ENCODE data around the gene ATF6.
A peak's percentile ranks its signal among the peaks of the same experiment; 100 is the strongest.
"Not testable (repeated sequence)": the region's sequence is repeated elsewhere in the genome, so short reads cannot be mapped to it uniquely, and the experiment has no call there.

The ATF6 gene

DNA sequence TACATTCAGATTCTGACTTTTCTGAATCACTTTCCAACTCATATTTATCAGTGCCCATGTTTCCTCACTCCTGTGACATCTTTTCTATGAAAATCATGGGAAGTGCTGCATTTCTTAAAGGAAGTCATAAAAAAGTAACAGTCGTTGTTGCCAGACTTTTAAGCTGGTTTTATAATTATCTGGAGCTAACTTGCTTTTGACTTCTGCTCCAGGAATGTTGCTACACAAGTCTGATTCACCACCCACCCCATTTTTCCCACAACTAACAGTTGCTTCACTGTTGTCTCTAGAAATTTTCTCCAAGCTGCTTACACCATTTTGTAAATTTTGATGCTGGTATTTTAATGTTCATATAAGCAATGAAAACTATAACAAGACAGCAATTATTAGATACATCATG lies 32.6 kb upstream of the ATF6 start:
- DNase-seq (ENCODE audit: low read depth), result no peak

DNA sequence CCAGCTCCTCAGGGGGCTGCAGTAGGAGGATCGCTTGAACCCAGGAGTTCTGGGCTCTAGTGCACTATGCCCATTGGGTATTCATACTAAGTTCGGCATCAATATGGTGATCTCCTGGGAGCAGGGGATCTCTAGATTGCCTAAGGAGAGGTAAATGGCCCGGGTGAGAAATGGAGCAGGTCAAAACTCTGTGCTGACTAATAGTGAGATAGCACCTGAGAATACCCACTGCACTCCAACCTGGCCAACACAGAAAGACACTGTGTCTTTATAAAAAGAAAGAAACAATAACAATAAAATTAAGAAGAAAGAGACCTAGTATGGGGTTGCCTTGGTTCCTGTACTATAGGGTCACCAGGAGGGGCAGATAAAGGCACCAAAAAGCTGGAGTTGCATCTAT lies 30.3 kb upstream of the ATF6 start:
- no peak for DNase-seq (ENCODE audit: low read depth)

GRCh38 chr1:161736335-161736969 lies 29.7 kb upstream of the ATF6 start:
- no peak for DNase-seq (ENCODE audit: low read depth)

- no peak for DNase-seq (ENCODE audit: low read depth)
Measured at GRCh38 chr1:161737625-161738024, 28.5 kb upstream of the ATF6 start.

DNA sequence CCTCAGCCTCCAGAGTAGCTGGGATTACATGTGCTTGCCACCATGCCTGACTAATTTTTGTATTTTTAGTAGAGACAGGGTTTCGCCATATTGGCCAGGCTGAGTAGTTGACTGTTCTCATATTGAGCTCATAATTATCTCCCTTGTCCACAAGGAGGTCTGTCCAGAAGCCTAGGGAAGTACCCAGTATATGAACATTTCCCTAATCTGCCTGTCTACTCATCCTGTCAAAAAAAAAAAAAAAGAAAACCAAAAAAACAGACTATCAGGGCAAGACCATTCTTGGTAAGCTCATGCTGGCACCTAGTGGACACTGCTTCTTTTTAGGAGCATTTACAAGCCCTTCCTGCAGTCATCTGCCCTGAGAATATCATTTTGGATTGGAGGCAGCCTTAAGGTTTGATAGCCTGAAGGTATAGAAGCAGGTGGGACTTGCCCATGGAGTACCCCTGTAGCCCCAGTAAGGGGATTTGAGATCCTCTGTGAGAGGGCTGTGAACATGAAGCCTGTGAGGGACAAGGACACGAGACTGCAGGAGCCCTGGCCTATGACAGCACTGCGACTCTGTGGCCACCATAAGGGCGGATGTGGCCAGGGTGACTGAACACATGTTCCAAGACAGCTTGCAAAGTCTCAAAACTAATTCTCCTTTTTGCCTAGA lies 27.4 kb upstream of the ATF6 start:
- DNase-seq (ENCODE audit: low read depth), result peak; percentile 62

DNA sequence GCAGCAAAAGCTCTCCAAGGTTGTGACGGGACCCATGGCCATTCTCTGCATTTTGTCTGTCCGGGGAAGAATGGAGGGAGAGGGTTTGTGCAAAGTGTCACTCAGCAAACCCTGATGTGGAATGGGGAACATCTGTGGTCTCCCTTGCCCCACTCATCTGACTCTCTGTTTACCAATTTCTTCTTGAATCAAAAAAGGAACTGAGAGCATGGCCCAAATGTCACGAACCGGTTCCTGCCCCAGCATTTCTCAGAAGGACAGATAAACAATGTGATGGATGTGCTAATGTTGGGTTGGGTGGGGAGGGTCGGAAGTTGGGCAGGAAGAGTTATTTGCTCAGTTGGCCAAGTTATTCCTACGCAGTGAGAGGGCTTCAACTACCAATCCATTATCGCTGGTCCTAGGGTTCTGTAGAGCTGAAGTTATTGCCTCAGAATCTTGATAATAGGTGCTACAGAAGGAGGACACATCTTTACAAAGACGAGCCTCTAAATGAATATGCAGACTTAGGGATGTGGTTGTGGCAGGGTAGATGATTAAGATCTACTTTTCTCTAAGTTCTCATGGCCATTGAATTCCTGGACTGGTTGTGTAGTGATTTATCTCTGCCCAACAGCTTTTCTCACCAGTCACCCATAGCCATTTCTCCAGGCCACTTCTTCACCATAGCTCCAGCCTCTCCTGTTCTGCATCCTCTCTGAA lies 26.1 kb upstream of the ATF6 start:
- no peak for DNase-seq (ENCODE audit: low read depth)

DNA sequence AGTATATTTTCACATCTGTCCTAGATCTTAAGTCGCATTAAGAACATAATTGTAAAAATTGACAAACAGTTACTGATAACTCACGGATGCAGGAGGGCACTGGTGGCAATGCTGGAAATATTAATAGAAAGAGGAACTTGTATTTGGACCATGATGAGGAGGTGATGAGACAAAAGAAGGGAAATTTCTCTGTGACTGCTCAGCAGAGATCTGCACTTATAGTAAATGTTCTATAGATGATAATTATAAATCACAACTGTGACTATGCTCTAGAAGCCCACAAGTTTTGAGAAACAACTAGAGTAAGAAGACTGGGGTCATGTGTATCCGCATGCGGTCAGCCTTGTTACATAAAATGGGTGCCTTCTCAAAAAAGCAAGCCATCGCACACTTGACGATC lies 25.2 kb upstream of the ATF6 start:
- no peak for DNase-seq (ENCODE audit: low read depth)

GRCh38 chr1:161743231-161743630 lies 22.9 kb upstream of the ATF6 start:
- DNase-seq (ENCODE audit: low read depth), result no peak

DNA sequence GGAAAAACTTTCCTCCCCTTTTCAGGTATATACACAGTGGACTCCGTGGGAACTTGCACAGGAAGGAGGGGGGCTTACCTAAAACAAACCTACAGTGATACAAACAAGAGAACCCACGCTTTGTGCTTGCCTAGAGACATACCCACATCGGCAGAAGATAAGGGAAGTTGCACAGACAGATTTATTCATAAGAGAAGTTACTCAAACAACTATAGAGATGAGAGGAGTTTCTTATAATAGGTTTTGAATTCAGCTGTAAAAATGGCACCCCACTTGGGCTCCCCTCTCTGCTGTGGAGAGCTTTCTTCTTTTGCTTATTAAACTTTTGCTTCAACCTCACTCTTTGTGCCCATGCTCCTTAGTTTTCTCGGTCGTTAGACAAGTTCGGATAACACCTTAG lies 18.3 kb upstream of the ATF6 start:
- DNase-seq (ENCODE audit: low read depth), result no peak

- DNase-seq (ENCODE audit: low read depth), result peak; percentile 74
Measured at GRCh38 chr1:161749509-161750407, 16.4 kb upstream of the ATF6 start, which contains the start of gene DUSP12. DUSP12 (plus strand) TSS chr1:161749786; CDS start chr1:161749802, 16 bp downstream.

DNA sequence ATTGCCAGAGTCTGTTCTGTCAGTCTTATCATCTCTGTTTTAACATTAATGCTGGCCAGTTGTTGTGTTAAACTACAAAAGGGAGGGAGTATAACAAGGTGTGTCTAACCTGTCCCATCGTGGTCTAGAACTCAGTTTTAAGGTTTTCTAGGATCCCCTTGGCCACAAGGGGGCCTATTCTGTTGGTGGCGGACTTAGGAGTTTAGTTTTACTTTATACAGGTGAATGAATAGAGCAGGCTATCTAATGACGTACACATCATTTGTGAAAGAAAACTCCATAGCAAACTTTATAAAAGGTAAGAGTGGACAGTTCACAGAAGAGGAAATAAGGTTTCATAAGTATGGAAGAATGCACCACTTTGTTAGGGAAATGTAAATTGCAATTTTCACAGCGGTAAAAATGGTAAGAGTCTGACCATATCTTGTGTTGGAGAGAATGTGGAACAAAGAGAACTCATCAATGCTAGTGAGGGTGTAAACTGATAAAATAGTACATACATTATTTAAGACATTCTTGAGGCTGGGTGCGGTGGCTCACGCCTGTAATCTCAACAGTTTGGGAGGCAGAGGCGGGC lies 2.5 kb upstream of the ATF6 start:
- no peak for DNase-seq (ENCODE audit: low read depth)

DNA sequence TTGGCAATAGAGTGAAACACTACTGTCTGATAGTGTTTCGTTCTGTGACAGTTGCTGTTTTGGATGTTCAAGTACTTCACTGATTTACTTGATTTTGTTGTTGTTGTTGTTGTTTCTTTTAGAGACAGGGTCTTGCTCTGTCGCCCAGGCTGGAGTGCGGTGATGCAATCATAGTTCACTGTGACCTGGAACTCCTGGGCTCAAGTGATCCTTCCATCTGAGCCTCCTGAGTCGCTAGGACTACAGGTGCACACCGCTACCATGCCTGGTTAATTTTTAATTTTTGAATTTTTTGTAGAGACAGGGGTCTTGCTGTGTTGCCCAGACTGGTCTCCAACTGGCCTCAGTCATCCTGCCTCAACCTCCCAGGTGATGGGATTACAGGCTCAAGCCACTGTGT lies 2.3 kb downstream of the ATF6 start:
- no peak for DNase-seq (ENCODE audit: low read depth)

DNA sequence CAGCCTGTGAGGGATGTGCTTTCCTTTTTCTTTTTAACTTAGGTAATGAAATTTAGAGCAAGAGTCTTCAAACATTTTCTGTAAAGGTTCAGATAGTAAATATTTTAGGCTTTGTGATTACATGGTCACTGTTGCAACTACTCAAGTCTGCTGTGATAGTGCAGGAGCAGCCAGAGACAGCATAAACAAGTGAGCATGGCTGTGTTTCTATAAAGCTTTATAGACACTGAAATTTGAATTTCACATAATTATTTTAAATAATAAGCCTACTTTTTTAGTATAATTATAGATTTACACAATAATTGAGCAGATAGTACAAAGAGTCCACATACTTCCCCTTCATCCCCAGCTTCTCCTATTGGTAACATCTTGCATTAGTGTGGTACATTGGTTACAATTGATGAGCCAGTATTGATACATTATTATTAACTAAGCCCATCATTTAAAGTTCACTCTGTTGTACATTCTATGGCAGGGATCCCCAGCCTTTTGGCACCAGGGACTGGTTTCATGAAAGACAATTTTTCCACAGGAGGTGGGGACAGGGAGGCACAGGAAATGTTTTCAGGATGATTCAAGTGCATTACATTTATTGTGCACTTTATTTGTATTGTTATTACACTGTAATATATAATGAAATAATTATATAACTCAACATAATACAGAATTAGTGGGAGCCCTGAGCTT lies 3.0 kb downstream of the ATF6 start:
- DNase-seq (ENCODE audit: low read depth), result no peak

DNA sequence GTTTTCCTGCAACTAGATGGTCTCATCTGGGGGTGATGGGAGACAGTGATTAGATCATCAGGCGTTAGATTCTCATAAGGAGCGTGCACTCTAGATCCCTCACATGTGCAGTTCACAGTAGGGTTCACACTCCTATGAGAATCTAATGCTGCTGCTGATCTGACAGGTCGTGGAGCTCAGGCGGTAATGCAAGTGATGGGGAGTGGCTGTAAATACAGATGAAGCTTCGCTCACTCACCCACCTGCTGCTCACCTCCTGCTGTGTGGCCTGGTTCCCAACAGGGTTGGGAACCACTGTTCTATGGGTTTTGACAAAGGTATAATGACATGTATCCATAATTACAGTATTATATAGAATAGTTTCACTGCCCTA lies 3.5 kb downstream of the ATF6 start:
- not testable (repeated sequence) for DNase-seq (ENCODE audit: low read depth)

DNA sequence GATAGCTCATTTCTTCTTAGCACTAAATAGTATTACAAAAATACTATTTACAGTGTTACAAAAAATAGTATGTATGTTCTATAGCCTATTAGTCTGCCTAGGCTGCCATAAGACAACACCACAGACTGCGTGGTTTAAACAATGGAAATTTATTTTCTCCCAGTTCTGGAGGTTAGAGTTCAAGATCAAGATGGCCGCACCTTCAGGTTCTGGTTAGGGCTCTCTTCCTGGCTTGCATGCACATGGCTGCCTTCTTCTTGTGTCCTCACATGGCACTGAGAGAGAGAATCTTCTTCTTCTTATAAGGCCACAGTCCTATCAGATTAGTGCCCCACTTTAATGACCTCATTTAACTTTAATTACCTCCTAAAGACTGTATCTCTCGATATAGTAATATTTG lies 4.1 kb downstream of the ATF6 start:
- no peak for DNase-seq (ENCODE audit: low read depth)

- no peak for DNase-seq (ENCODE audit: low read depth)
Measured at GRCh38 chr1:161771161-161771560, 5.0 kb downstream of the ATF6 start.

DNA sequence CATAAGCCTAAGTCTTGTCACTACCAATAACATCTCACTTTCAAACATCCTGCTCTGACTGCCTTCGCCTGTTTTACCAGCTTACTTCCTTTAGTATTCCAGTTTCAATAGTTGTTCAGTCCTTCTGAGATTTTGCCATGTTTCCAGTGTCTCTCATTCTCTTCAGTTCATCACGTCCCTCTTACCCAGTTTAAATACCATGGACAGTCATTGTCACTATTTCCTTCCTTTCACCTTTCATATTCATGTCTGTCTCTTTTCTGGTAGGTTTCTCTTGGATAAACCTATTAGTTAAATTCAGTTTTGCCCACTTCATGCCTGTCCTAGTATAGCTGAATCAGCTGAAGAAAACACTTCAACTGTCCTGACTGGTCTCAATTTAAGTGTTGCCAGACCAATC lies 5.9 kb downstream of the ATF6 start:
- DNase-seq (ENCODE audit: low read depth), result no peak

DNA sequence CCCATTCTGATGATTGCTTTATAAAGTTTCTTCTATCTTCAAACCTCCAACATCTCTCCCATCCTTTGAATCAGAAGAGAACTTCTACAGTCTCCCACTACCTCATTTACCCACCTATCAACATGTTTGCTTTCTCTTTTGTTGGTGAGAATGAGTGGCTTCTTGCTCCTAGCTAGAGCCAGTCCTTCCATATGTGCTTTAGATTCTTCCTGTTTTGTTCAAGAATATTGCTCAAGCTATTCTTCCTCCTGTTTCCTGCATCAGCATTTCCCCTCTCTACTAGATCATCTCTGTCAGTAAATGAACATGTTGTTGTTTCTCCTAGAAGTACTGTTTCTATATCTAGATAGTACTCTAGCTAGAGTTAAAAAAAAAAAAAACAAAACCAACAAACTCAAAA lies 6.3 kb downstream of the ATF6 start:
- DNase-seq (ENCODE audit: low read depth), result no peak

DNA sequence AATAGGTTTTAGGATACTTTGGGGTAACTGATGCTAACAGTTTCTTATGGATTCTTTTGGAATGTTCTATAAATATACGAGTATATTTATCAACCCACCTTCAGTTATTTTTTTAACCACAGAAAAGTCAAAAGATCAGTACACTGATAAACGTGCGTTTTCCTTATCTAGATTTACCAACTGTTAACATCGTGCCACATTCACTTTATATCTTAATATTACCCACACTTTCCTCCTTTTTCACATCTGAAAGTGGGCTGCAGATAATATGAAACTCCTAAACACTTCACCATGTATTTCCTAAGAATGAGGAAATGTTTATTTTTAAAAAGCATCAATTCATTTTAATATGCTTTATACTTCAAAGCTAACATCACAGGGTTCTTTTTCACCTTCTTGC lies 7.7 kb downstream of the ATF6 start:
- no peak for DNase-seq (ENCODE audit: low read depth)

- DNase-seq (ENCODE audit: low read depth), result no peak
Measured at GRCh38 chr1:161777261-161777660, 11.1 kb downstream of the ATF6 start.

GRCh38 chr1:161778522-161778921 lies 12.4 kb downstream of the ATF6 start:
- no peak for DNase-seq (ENCODE audit: low read depth)

DNA sequence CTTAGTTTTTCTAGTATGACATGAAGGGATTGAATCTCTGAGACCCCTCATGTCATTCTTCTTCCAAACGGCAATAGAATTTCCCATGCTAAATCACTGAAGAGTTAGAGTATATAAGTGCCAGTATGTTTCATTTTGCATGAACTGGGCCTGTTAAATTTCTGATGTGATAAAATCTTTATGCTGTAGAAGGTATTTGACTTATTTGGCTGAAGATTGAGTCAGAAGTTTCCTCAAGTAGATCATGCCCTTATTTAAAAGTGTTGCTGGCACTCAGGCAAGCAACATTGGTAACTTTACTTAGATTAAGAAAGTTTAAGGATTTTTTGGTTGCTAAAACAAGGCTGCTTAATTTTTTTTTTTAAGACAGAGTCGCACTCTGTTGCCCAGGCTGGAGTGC lies 13.3 kb downstream of the ATF6 start:
- no peak for DNase-seq (ENCODE audit: low read depth)

Measured in stimulated activated CD8-positive, alpha-beta memory T cell treated with anti-CD3 and anti-CD28 coated beads, Interleukin-12 subunit alpha, Interleukin-12 subunit beta, amount 100 ng/mL, for 4 hours (primary cell).